Measurements from ENCODE around the gene NCK1.

NCK1 gene

DNA sequence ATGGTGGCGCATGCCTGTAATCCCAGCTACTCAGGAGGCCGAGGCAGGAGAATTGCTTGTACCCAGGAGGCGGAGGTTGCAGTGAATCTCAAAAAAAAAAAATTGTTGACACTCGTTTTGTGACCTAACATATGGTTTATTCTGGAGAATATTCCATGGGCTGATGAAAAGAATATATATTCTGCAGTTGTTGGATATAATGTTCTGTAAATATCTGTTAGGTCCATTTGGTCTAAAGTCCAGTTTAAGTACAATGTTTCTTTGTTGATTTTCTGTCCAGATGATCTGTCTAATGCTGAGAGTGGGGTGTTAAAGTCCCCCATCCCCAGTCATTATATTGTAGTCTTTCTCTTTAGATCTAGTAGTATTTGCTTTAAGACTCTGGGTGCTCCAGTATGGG lies 111.3 kb downstream of the NCK1 start:
- no peaks in the 10 kb centered on the region for H3F3A ChIP-seq (ENCODE audit: control insufficient read depth, insufficient read depth)

DNA sequence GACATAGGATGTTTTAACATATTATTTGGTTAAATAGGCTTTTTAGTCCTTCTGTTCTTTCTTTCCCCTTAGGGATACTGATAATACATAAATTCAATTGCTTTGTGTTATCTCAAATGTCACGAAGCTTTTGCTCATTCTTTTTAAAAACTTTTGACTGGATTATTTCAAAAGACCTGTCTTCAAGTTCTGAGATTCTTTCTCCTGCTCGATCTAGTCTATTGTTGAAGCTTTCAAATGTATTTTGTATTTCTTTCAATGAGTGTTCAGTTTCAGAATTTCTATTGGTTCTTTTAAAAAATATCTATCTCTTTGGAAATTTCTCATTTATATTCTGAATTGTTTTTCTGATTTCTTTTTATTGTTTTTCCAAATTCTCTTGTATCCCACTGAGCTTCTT lies 112.7 kb downstream of the NCK1 start:
- Histone ChIP-seq H3K4me2 (ENCODE audit: low read length) (no peak overlapping the region), H3K4me3 (ENCODE audit: low read length) (no peak overlapping the region), H3F3A (ENCODE audit: control insufficient read depth, insufficient read depth) (no peaks in the 10 kb centered on the region), H3K4me1 (ENCODE audit: control insufficient read depth, low read length) (no peaks in the 10 kb centered on the region), H3K9me2 (replicated peaks; ENCODE audit: control insufficient read depth, low read length) (no peaks in the 10 kb centered on the region), H3K27ac (ENCODE audit: low read depth, low read length) (no peak overlapping the region), H4K20me1 (ENCODE audit: control insufficient read depth, insufficient read depth, low read depth, low read length) (no peaks in the 10 kb centered on the region), H3K79me2 (ENCODE audit: control insufficient read depth, low read length) (no peaks in the 10 kb centered on the region), H3K9me3 (ENCODE audit: control insufficient read depth, insufficient read depth, low read length) (no peaks in the 10 kb centered on the region), H3K27me3 (ENCODE audit: control insufficient read depth, low read length) (no peaks in the 10 kb centered on the region), H3K36me3 (ENCODE audit: control insufficient read depth, low read length) (no peaks in the 10 kb centered on the region)
- no peak for TF ChIP-seq EZH2phosphoT487 (IDR thresholded peaks at IDR 0.05; ENCODE audit: borderline replicate concordance, low read length)
- TF ChIP-seq, protein P1, sequence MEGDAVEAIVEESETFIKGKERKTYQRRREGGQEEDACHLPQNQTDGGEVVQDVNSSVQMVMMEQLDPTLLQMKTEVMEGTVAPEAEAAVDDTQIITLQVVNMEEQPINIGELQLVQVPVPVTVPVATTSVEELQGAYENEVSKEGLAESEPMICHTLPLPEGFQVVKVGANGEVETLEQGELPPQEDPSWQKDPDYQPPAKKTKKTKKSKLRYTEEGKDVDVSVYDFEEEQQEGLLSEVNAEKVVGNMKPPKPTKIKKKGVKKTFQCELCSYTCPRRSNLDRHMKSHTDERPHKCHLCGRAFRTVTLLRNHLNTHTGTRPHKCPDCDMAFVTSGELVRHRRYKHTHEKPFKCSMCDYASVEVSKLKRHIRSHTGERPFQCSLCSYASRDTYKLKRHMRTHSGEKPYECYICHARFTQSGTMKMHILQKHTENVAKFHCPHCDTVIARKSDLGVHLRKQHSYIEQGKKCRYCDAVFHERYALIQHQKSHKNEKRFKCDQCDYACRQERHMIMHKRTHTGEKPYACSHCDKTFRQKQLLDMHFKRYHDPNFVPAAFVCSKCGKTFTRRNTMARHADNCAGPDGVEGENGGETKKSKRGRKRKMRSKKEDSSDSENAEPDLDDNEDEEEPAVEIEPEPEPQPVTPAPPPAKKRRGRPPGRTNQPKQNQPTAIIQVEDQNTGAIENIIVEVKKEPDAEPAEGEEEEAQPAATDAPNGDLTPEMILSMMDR (IDR thresholded peaks at IDR 0.05; ENCODE audit: low read depth, low read length, poor library complexity, severe bottlenecking), result no peak

More for the DNA sequence above, 111.3 kb downstream of the NCK1 start:
- Histone ChIP-seq H3K9me3 (ENCODE audit: control insufficient read depth, insufficient read depth, low read length) (no peaks in the 10 kb centered on the region), H4K20me1 (ENCODE audit: control insufficient read depth, insufficient read depth, low read depth, low read length) (no peaks in the 10 kb centered on the region), H3K4me2 (ENCODE audit: low read length) (no peak overlapping the region), H3K27ac (ENCODE audit: low read depth, low read length) (no peak overlapping the region), H3K79me2 (ENCODE audit: control insufficient read depth, low read length) (no peaks in the 10 kb centered on the region), H3K27me3 (ENCODE audit: control insufficient read depth, low read length) (no peaks in the 10 kb centered on the region), H3K36me3 (ENCODE audit: control insufficient read depth, low read length) (no peaks in the 10 kb centered on the region), H3K9me2 (replicated peaks; ENCODE audit: control insufficient read depth, low read length) (no peaks in the 10 kb centered on the region), H3K4me1 (ENCODE audit: control insufficient read depth, low read length) (no peaks in the 10 kb centered on the region), H3K4me3 (ENCODE audit: low read length) (no peak overlapping the region)
- TF ChIP-seq, protein P1 (IDR thresholded peaks at IDR 0.05; ENCODE audit: low read depth, low read length, poor library complexity, severe bottlenecking), result no peak
- TF ChIP-seq EZH2phosphoT487 (IDR thresholded peaks at IDR 0.05; ENCODE audit: borderline replicate concordance, low read length), result no peak

DNA sequence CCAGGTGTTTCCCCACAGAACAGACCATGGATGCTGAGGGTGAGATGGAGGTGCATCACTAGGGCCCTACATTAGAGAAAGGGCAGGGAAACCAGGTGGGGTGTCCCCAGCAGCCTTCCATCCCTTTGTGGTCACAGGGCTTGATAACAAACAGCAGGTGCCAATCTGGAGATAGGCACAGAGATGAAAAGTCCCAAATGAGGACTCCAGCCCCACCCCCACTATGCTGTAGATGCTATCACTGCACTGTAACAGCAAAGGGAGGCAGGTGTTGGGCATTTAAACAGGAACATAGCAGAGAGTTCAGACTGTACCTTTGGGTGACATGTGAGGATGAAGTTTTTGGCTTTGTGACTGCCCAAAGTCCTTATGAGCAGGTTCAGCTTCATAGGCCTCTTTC lies 117.2 kb downstream of the NCK1 start:
- no peaks in the 10 kb centered on the region for H3K79me2 ChIP-seq (ENCODE audit: control insufficient read depth, low read length)
- H4K20me1 ChIP-seq (ENCODE audit: control insufficient read depth, insufficient read depth, low read depth, low read length), result no peaks in the 10 kb centered on the region
- H3K4me2 ChIP-seq (ENCODE audit: low read length), result no peak overlapping the region
- H3K9me3 ChIP-seq (ENCODE audit: control insufficient read depth, insufficient read depth, low read length), result no peaks in the 10 kb centered on the region
- TF ChIP-seq EZH2phosphoT487 (IDR thresholded peaks at IDR 0.05; ENCODE audit: borderline replicate concordance, low read length), result no peak
- TF ChIP-seq, protein P1 (IDR thresholded peaks at IDR 0.05; ENCODE audit: low read depth, low read length, poor library complexity, severe bottlenecking), result no peak
- no peaks in the 10 kb centered on the region for H3K4me1 ChIP-seq (ENCODE audit: control insufficient read depth, low read length)
- H3F3A ChIP-seq (ENCODE audit: control insufficient read depth, insufficient read depth), result no peaks in the 10 kb centered on the region
- H3K4me3 ChIP-seq (ENCODE audit: low read length), result no peak overlapping the region
- no peaks in the 10 kb centered on the region for H3K9me2 ChIP-seq (replicated peaks; ENCODE audit: control insufficient read depth, low read length)
- H3K36me3 ChIP-seq (ENCODE audit: control insufficient read depth, low read length), result no peaks in the 10 kb centered on the region
- no peak overlapping the region for H3K27ac ChIP-seq (ENCODE audit: low read depth, low read length)
- no peaks in the 10 kb centered on the region for H3K27me3 ChIP-seq (ENCODE audit: control insufficient read depth, low read length)

DNA sequence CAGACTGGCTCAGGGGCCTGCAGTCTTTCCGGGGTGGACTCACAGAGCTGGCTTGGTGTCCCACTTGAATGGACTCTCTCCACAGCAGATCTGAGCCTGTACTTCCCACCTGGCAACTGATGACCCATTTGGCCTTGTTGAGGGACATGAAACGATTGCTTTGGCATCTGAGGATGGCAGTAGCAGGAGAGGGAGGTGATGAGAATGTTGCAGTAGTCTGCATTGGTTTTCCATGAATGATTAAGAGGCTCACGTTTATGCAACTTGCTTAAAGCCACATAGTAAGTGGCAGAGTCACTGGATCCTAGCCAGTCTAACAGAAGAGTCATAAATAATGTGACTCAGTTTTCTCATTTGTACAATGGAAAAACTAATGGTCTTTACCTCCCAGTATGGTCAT lies 117.7 kb downstream of the NCK1 start:
- Histone ChIP-seq H3K79me2 (ENCODE audit: control insufficient read depth, low read length) (no peaks in the 10 kb centered on the region), H3K27ac (ENCODE audit: low read depth, low read length) (no peak overlapping the region), H3K27me3 (ENCODE audit: control insufficient read depth, low read length) (no peaks in the 10 kb centered on the region), H4K20me1 (ENCODE audit: control insufficient read depth, insufficient read depth, low read depth, low read length) (no peaks in the 10 kb centered on the region), H3K9me2 (replicated peaks; ENCODE audit: control insufficient read depth, low read length) (no peaks in the 10 kb centered on the region), H3K4me1 (ENCODE audit: control insufficient read depth, low read length) (no peaks in the 10 kb centered on the region), H3K9me3 (ENCODE audit: control insufficient read depth, insufficient read depth, low read length) (no peaks in the 10 kb centered on the region), H3F3A (ENCODE audit: control insufficient read depth, insufficient read depth) (no peaks in the 10 kb centered on the region), H3K4me2 (ENCODE audit: low read length) (no peak overlapping the region), H3K4me3 (ENCODE audit: low read length) (no peak overlapping the region), H3K36me3 (ENCODE audit: control insufficient read depth, low read length) (no peaks in the 10 kb centered on the region)
- TF ChIP-seq, protein P1 (IDR thresholded peaks at IDR 0.05; ENCODE audit: low read depth, low read length, poor library complexity, severe bottlenecking), result no peak
- TF ChIP-seq EZH2phosphoT487 (IDR thresholded peaks at IDR 0.05; ENCODE audit: borderline replicate concordance, low read length), result no peak
